Measurements from ENCODE around the gene KLHL6.

GRCh38 chr3:183489455-183490210 lies 65.9 kb downstream of the KLHL6 start:
- TF ChIP-seq, protein P1, sequence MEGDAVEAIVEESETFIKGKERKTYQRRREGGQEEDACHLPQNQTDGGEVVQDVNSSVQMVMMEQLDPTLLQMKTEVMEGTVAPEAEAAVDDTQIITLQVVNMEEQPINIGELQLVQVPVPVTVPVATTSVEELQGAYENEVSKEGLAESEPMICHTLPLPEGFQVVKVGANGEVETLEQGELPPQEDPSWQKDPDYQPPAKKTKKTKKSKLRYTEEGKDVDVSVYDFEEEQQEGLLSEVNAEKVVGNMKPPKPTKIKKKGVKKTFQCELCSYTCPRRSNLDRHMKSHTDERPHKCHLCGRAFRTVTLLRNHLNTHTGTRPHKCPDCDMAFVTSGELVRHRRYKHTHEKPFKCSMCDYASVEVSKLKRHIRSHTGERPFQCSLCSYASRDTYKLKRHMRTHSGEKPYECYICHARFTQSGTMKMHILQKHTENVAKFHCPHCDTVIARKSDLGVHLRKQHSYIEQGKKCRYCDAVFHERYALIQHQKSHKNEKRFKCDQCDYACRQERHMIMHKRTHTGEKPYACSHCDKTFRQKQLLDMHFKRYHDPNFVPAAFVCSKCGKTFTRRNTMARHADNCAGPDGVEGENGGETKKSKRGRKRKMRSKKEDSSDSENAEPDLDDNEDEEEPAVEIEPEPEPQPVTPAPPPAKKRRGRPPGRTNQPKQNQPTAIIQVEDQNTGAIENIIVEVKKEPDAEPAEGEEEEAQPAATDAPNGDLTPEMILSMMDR (IDR thresholded peaks at IDR 0.05; ENCODE audit: poor library complexity): no peak
- TF ChIP-seq EZH2 (IDR thresholded peaks at IDR 0.05; ENCODE audit: borderline replicate concordance): no peak
